GM19035 (cell line): ENCODE measurements around the gene SLC1A4.
"Not testable (repeated sequence)": the region's sequence is repeated elsewhere in the genome, so short reads cannot be mapped to it uniquely, and the experiment has no call there.

ENCODE experiments used
- ATAC-seq: cut with Tn5 transposase; IDR thresholded peaks from one replicate; pipeline ENCODE4 v1.9.1; 2021; ENCODE audit not compliant: unreplicated experiment

Gene SLC1A4

DNA sequence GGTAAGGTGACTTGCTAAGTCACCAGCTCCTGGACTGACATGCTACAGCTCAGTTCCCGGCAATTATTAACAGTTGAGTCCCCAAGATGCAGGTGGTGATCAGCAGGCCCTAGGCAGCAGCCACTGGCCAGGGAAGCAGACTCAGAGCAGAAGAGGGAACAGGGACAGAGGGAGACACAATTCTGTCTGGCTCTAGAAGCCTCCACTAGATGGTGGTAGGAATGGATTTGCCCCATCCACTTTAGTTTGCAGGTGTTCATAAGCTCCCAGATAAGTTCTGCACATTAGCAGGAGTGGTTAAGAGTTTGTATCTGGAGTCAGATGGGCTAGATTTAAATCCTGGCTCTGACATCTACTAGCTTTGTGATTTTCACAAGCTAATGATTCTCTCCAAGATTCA is 25.5 kb upstream of the SLC1A4 start:
- ATAC-seq: no peak

GRCh38 chr2:64966017-64966416 is 23.2 kb upstream of the SLC1A4 start:
- no peak for ATAC-seq

DNA sequence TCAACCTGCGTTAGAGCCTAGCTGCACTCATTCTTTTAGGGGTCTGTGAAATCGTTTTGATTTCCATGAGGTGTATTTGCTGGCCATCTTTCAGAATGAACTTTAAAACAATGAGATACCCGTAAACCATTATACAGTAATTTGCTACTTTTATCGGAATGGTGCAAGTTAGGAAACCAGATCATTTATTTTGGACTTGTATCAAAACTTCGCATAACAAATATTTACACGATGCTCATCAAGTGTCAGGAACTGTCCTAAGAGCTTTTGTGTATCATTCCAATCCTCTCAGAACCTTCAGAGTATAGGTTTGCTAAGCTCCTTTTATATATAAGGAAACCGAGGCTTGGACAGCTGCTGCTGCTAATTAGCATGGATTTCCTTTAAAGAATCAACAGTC is 22.4 kb upstream of the SLC1A4 start:
- ATAC-seq: no peak

DNA sequence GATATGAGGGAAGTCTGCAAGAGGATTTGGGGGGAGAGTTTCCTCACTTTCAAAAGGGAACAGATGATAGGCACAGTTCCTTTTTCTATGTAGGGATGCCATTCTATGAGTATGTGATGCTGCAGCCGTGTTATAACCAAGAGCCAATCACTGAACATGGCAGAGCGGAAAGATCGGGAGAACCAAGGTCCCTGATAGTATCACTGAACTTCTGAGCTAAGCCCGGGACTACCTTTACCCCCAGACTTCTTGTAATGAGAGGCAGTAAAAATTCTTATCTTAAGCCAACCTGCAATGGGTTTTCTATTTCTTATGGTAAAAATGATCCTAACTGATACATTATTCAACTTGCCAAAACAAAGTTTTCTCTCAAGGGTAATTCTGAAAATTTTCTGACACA is 21.6 kb upstream of the SLC1A4 start:
- ATAC-seq: no peak

DNA sequence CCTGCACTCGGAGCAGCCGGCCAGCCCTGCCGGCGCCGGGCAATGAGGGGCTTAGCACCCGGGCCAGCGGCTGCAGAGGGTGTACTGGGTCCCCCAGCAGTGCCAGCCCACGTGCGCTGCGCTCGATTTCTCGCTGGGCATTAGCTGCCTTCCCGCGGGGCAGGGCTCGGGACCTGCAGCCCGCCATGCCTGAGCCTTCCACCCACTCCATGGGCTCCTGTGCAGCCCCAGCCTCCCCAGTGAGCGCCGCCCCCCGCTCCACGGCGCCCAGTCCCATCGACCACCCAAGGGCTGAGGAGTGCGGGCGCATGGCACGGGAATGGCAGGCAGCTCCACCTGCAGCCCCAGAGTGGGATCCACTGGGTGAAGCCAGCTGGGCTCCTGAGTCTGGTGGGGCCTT is 20.1 kb upstream of the SLC1A4 start:
- ATAC-seq: not testable (repeated sequence)

GRCh38 chr2:64970495-64970894 is 18.7 kb upstream of the SLC1A4 start:
- no peak for ATAC-seq

GRCh38 chr2:64972426-64972825 is 16.8 kb upstream of the SLC1A4 start:
- ATAC-seq: no peak

DNA sequence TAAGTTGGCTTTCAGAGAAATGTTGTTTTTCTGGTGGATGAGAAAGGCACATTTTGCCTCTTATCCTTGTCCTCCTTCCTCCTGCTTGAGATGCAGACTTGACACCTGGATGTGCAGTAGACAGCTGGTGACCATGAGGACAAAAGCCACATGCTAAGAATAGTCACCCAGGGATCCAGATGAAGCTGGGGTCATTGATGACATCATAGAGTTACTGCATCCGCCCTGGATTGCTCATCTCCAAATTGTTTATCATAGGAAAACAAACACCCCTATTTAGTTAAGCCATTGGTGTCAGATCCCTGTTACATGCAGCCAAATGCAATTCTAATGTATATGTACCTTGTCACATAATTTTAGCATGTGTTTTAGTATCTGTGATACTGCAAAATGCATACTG is 16.3 kb upstream of the SLC1A4 start:
- ATAC-seq: no peak

DNA sequence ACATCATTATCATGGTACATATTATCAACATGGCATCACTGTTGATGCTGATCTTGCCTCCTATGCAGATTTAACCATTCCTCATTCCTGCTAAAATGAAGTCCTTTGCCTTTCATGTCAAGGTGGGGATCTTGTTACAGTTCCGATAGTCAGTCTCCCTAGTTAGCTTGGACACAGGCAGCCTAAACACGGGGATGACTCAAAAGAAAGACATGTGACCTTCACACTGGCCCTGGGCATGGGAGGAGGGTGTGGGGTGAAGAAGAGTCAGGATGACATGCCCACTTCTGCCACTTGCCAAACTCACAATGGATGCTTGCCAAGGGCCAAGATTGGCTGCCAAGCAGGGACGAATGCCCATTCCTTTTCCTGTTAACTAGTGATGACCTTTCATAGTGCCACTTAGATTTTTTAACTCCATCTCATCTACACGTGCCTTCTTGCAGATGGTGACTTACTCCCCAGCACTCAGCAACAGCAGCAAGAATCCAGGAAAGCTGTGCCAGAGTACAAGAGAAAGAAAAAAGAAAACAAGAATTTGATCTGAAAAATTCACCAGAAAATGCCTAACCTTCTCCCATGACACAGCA is 13.9 kb upstream of the SLC1A4 start:
- ATAC-seq: no peak

GRCh38 chr2:64976276-64976675 is 12.9 kb upstream of the SLC1A4 start:
- ATAC-seq: no peak

- peak; percentile 50 for ATAC-seq
Observed at GRCh38 chr2:64978514-64979268, 10.5 kb upstream of the SLC1A4 start.

GRCh38 chr2:64979744-64980143 is 9.5 kb upstream of the SLC1A4 start:
- ATAC-seq: no peak

GRCh38 chr2:64980183-64980582 is 9.0 kb upstream of the SLC1A4 start:
- ATAC-seq: no peak

- ATAC-seq: peak; percentile 47
Observed at GRCh38 chr2:64982311-64982857, 6.8 kb upstream of the SLC1A4 start.

GRCh38 chr2:64982932-64983331 is 6.3 kb upstream of the SLC1A4 start:
- no peak for ATAC-seq

GRCh38 chr2:64985447-64985846 is 3.8 kb upstream of the SLC1A4 start:
- ATAC-seq: no peak

- ATAC-seq: no peak
Observed at GRCh38 chr2:64987001-64987955, 1.9 kb upstream of the SLC1A4 start.

GRCh38 chr2:64987956-64988419 is 1.2 kb upstream of the SLC1A4 start:
- ATAC-seq: no peak

- peak; percentile 31 for ATAC-seq
Observed at GRCh38 chr2:64988420-64989125, 626 bp upstream of the SLC1A4 start.

- peak; percentile 3 for ATAC-seq
Observed at GRCh38 chr2:64989982-64990614, 899 bp downstream of the SLC1A4 start.
